ENCODE data around the gene JAG2.

DNA sequence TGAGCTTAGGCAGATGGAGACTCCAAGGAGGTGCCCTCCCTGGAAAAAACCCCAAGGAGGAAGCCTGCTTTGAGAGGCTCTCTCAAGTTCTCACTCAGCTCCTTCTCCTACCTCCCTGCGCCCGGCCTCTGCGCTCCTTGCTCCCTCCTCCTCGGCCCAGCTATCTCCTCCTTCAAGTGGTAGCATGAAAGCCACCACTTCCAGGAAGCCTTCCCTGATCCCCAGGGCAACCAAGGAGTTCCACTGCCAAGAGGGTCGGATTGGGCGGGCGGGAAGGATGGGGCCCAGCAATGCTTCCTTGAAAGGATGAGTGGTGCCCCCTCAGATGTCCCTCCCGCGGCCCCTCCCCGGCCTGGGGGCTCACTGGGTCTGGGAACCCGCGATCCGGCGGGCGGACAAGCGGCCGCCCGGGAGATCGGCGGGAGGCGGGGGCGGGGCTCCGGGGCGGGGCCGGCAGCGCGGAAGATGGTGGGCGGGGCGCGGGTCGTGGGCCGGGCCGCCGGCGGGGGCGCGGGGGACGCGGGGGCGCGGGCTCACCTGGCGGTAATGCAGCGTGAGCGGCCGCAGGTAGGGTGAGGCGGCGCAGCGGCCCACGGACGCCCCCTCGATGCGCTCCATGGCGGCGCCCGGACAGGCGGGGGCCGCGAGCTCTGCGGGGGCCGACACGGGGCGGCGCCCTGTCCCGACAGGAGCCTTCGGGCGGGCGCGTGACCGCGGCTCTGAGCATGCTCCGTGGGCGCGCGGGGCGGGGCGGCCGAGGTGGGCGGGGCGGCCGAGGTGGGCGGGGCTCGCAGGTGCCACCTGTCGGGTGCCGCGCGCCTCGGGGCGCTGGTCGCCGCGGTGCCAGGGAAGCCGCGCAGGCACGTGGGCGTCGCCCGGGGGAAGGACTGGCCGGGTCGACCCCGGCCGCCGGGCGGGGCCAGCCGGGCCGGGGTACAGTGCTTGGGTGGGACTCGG, 12.3 kb upstream of the JAG2 start, which contains the start of gene NUDT14:
- TF ChIP-seq CTCF (IDR thresholded peaks at IDR 0.05; ENCODE audit: insufficient read depth, low read length, poor library complexity, severe bottlenecking) (no peak), EZH2phosphoT487 (conservative IDR thresholded peaks at IDR 0.05; ENCODE audit: low read length) (no peak)
